Suprapubic skin (tissue), 4 donors: ENCODE measurements around the gene FHOD3.

ENCODE experiments used
- EP300 ChIP-seq: sonication (generic); formaldehyde crosslinking; IDR thresholded peaks from one replicate; pipeline ENCODE4 v1.6.1; 2017; ENCODE audit warnings: antibody characterized with exemption
- POLR2A ChIP-seq, 2 donors: fragments of 450-650 bp; IDR thresholded peaks; one replicate each; pipeline ENCODE4 v1.6.1; 2017; ENCODE audit warnings: antibody characterized with exemption in 2 of 2, mild to moderate bottlenecking in 2 of 2, moderate library complexity in 2 of 2
- POLR2AphosphoS5 ChIP-seq, 3 donors: sonication (generic); formaldehyde crosslinking; IDR thresholded peaks; one replicate each; pipeline ENCODE4 v1.6.1; 2017; ENCODE audit warnings: antibody characterized with exemption in 3 of 3
- TF ChIP-seq, protein P1 (sequence below), 2 donors: fragments of 200-600 bp in 1 of 2; fragments of 450-650 bp in 1 of 2; sonication (generic) in 1 of 2; IDR thresholded peaks; one replicate each; pipeline ENCODE4 v1.5.1; 2016 to 2019; ENCODE audit warnings: antibody characterized with exemption in 2 of 2, mild to moderate bottlenecking in 1 of 2, moderate library complexity in 1 of 2

DNA sequence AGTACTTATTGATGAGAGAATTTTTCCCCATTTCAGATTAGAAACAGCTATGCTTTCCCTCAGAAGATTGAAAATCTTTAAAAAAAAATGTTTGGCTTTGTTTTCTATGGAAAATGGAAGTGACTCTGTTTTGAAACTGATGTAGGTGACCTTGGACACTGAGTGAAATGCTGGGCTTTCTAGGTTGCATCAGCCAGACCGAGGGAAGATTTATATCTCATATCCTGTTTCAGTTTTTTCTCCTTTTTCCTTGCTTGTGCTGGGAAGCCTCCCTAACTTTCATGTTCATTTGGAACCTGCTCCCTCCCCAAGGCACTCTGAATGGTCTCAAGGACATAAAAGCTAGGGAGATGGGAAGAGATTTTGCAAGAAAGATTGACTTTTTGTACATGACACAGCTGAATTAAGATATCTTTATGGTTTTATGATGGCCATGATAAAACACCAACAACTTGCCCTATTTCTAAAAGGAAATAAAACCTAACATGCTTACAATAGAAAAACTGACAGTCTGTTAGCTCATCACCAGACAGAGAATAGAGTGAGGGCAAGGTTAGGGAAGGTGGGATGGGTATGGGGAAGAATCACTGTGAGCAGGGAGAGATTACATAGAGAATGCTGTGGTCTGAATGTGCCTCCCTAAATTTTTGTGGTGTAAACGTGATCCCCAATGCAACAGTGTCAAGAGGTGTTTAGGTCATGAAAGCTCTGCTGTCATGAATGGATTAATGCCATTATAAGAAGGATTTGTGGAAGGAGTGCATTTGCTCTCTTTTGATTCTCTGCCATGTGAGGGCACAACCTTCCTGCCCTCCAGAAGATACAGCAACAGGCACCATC is 281.6 kb downstream of the FHOD3 start:
- TF ChIP-seq POLR2AphosphoS5 (IDR thresholded peaks at IDR 0.05) (no peak), POLR2A (IDR thresholded peaks at IDR 0.05) (no peak), EP300 (no peak)
- TF ChIP-seq, protein P1, sequence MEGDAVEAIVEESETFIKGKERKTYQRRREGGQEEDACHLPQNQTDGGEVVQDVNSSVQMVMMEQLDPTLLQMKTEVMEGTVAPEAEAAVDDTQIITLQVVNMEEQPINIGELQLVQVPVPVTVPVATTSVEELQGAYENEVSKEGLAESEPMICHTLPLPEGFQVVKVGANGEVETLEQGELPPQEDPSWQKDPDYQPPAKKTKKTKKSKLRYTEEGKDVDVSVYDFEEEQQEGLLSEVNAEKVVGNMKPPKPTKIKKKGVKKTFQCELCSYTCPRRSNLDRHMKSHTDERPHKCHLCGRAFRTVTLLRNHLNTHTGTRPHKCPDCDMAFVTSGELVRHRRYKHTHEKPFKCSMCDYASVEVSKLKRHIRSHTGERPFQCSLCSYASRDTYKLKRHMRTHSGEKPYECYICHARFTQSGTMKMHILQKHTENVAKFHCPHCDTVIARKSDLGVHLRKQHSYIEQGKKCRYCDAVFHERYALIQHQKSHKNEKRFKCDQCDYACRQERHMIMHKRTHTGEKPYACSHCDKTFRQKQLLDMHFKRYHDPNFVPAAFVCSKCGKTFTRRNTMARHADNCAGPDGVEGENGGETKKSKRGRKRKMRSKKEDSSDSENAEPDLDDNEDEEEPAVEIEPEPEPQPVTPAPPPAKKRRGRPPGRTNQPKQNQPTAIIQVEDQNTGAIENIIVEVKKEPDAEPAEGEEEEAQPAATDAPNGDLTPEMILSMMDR (IDR thresholded peaks at IDR 0.05), result no peak
